Heart right ventricle (tissue), 16 donors: ENCODE data around the gene P3H2. TPM values are rescaled to one million over a fixed set of nuclear protein-coding genes. Genes with fewer than 3 reads are reported as not detected.

Source experiments
- ATAC-seq, 8 donors: fragments of 200-7000 bp; cut with Tn5 transposase; one replicate each; pipeline ENCODE4 v1.9.1; 2020; ENCODE audit warnings: mild to moderate bottlenecking in 8 of 8, moderate library complexity in 8 of 8, moderate number of reproducible peaks in 1 of 8
- DNase-seq, 2 donors: peaks; one replicate each; pipeline ENCODE4 v3.0.0-alpha.2; 2020
- H3K27ac ChIP-seq, 10 donors: fragments of 200-600 bp; sonication (generic) in 2 of 10; one replicate each; pipeline versions ENCODE4 v1.5.0 to v1.8.0; 2020 to 2022; ENCODE audit warnings: mild to moderate bottlenecking in 3 of 10
- H3K27me3 ChIP-seq, 7 donors: fragments of 200-600 bp; one replicate each; pipeline ENCODE4 v1.8.0; 2021 to 2022; ENCODE audit warnings: mild to moderate bottlenecking in 2 of 7
- H3K36me3 ChIP-seq, 9 donors: fragments of 200-600 bp; sonication (generic) in 1 of 9; one replicate each; pipeline versions ENCODE4 v1.5.0 to v1.8.0; 2020 to 2022; ENCODE audit warnings: mild to moderate bottlenecking in 2 of 9
- H3K4me1 ChIP-seq, 9 donors: fragments of 200-600 bp; sonication (generic) in 1 of 9; one replicate each; pipeline versions ENCODE4 v1.5.0 to v1.8.0; 2020 to 2022; ENCODE audit warnings: mild to moderate bottlenecking in 4 of 9
- H3K4me3 ChIP-seq, 10 donors: fragments of 200-600 bp; sonication (generic) in 2 of 10; one replicate each; pipeline versions ENCODE4 v1.5.0 to v1.8.0; 2020 to 2022; ENCODE audit warnings: mild to moderate bottlenecking in 7 of 10, moderate library complexity in 2 of 10
- H3K9me3 ChIP-seq, 11 donors: fragments of 200-600 bp in 10 of 11; sonication (generic) in 2 of 11; one replicate each; pipeline versions ENCODE4 v1.5.0 to v1.8.0; 2013 to 2022; ENCODE audit warnings: mild to moderate bottlenecking in 2 of 11, control low read depth in 1 of 11, moderate library complexity in 1 of 11
- WGBS, 2 donors: extraction: QIAGEN DNeasy Blood & Tissue Kit; methylation state at CpG; one replicate each; pipeline ENCODE4 v1.1.7; 2013; ENCODE audit warnings: inconsistent platforms in 1 of 2; 5-methylcytosine and 5-hydroxymethylcytosine counted together
- intact Hi-C, 10 donors: fragments of 100-400 bp; cut with DNase I; formaldehyde crosslinking; loops; one replicate each; pipeline versions ENCODE4 v1.11.1 to v1.14.2; 2022
- polyA plus RNA-seq, 2 donors: library from polyadenylated mRNA; stranded (reverse); fragments of 200-250 nt; gene quantifications; one replicate each; pipeline ENCODE4 v1.2.3, GENCODE V29; 2013
- total RNA-seq, 10 donors: library from RNA; stranded (reverse); fragmentation: NEBNext Ultra II Directional in 3 of 10; extraction: Animal tissue kit (Norgen Biotek cat#: 25700) in 3 of 10; gene quantifications; one replicate each; pipeline versions ENCODE4 v1.2.1 to v1.2.4, GENCODE V29; 2021 to 2023
- TF ChIP-seq, protein P1 (sequence below), 9 donors: fragments of 200-600 bp; sonication (generic) in 2 of 9; IDR thresholded peaks; one replicate each; pipeline versions ENCODE4 v1.5.0 to v1.8.0; 2021 to 2022; ENCODE audit warnings: antibody characterized with exemption in 9 of 9, mild to moderate bottlenecking in 5 of 9, moderate library complexity in 1 of 9
- donor health status: Arrhythmogenic right ventricular cardiomyopathy.
- donor health status: ischemic (EF 13 %, LVEDD 7.1; RV severe dilation, severe dysfunction).
- donor health status: healthy with polysubstance abuse.
- donor health status: DM: no; HTN: yes; CAD: no.
- donor health status: DM: no; HTN: no; CAD: no.
- donor health status: ischemic (EF 25% LVEDD 6.9; RV normal size, moderate dysfunction).
- donor health status: ischemic (EF 25% LVEDD 5.7; RV mildly dilated, moderate dysfunction).
- donor health status: healthy.
- donor health status: DM: yes; HTN: yes; CAD: no.
- donor health status: Ischemic cardiomyopathy.
- donor health status: ischemic (EF 35%, LVEDD 5.7; RV mildly dilated, moderate dysfunction).
- donor health status: nonischemic (EF 11% LVEDD 7.7; RV severe dilation, severe dysfunction).
- donor health status: DM: yes; HTN: yes; CAD: no.
- donor health status: PGD.
- donor health status: ischemic (EF 29% LVEDD 5.4; RV normal size, mild dysfunction).
- donor health status: nonischemic (EF 23%, LVEDD 6.1; RV moderate dilation, normal function).

P3H2 gene
- total and polyA plus RNA-seq, 12 donors = 0.49 to 28.8 (median 3.5) TPM

DNA sequence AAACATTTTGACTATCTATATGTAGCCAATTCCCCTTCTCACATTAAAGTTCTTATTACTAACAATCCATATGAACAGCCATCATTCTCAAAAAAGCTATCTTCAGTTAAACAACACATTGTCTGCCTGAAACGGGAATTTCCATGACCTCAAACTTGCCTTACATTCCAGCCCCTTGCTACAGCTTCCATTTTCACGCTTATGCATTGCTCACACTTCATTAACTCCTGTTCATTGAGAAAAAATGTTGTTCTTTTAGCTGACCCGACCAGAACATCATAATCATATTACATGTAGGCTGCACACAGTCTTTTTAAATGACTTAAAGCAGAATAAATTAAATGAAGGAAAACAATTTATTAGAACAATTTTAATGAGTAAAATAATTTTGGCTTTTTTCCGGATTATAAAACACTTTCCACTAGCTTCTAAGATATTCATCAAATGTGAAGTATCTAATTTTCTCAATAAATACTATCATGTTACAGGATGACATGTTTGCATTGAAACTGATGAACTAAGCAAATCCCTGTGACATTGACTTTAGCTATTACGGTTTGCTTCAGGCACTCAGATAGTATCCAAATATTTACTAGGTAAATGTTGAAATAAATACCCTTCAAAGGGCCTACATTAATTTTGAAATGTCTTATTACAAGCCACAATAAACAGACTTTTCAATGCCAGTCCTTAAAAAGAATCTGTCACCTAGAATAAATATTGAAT lies 49.9 kb downstream of the P3H2 start:
- Histone ChIP-seq H3K36me3 (no peaks in the 10 kb centered on the region), H3K4me3 (no peak overlapping the region), H3K27ac (no peak overlapping the region), H3K27me3 (no peaks in the 10 kb centered on the region), H3K9me3 (no peaks in the 10 kb centered on the region), H3K4me1 (peaks cover 0 to 7% (median 0%) of the 10 kb centered on the region in 9 donors)
- DNase-seq (no peak), ATAC-seq (no peak)
- TF ChIP-seq, protein P1, sequence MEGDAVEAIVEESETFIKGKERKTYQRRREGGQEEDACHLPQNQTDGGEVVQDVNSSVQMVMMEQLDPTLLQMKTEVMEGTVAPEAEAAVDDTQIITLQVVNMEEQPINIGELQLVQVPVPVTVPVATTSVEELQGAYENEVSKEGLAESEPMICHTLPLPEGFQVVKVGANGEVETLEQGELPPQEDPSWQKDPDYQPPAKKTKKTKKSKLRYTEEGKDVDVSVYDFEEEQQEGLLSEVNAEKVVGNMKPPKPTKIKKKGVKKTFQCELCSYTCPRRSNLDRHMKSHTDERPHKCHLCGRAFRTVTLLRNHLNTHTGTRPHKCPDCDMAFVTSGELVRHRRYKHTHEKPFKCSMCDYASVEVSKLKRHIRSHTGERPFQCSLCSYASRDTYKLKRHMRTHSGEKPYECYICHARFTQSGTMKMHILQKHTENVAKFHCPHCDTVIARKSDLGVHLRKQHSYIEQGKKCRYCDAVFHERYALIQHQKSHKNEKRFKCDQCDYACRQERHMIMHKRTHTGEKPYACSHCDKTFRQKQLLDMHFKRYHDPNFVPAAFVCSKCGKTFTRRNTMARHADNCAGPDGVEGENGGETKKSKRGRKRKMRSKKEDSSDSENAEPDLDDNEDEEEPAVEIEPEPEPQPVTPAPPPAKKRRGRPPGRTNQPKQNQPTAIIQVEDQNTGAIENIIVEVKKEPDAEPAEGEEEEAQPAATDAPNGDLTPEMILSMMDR (IDR thresholded peaks at IDR 0.05) = no peak
- intact Hi-C loops = no loop called here
- 91 to 92% methylated on average over 5 of the region's 5 CpGs for WGBS, 2 donors

DNA sequence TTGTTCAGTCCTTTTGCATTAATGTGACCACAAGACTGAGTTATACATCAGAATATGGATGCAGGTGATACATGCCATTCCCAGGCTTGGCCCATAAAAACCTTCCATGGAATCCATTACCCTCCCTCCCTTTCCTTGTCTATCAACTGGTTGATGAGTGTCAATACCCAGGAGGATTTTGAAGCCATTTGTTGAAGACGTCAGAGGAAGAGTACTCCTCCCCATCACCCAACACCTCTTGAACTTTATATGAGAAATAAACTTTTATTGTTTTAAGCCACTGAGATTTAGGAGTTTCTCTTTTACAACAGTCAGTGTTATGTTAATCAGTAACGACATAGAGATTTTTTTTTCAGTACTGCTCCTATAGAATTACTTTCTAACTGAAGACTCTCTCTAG lies 55.5 kb downstream of the P3H2 start:
- H3K36me3 ChIP-seq = no peaks in the 10 kb centered on the region
- H3K27me3 ChIP-seq = no peaks in the 10 kb centered on the region
- ATAC-seq (no peak), DNase-seq (no peak)
- 80 to 88% methylated on average over 2 of the region's 2 CpGs for WGBS, 2 donors
- intact Hi-C loops = no loop called here
- H3K27ac ChIP-seq = no peak overlapping the region
- H3K4me1 ChIP-seq = no peaks in the 10 kb centered on the region
- no peak overlapping the region for H3K4me3 ChIP-seq
- H3K9me3 ChIP-seq = no peaks in the 10 kb centered on the region
- TF ChIP-seq, protein P1 (IDR thresholded peaks at IDR 0.05) = no peak

DNA sequence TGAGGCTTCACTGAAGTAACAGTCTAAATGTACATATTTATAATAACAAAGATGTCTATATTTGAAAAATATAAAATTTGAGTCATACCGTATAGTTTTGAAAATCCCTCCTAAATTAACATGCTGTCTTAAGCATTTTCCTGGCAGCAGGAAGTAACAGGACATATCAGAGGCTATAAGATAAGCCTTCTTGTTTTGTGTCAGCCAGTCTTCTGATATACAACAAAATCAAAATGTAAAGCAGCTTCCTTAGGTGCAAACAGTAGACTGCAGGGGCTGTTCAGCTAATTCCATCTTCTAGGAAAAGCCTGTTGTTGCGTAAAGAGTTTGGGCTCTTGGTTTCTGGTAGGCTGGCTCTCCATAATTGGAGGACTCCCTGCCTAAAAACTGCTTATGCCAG lies 56.0 kb downstream of the P3H2 start:
- intact Hi-C loops = no loop called here
- no peak overlapping the region for H3K4me3 ChIP-seq
- H3K27ac ChIP-seq = no peak overlapping the region
- TF ChIP-seq, protein P1 (IDR thresholded peaks at IDR 0.05) = no peak
- DNase-seq (no peak), ATAC-seq (no peak)
- WGBS, 2 donors = 79 to 84% methylated on average over 2 of the region's 2 CpGs
- H3K27me3 ChIP-seq = no peaks in the 10 kb centered on the region
- H3K36me3 ChIP-seq = no peaks in the 10 kb centered on the region
- no peaks in the 10 kb centered on the region for H3K9me3 ChIP-seq
- peaks cover 0 to under 1% (median 0%) of the 10 kb centered on the region in 9 donors for H3K4me1 ChIP-seq

DNA sequence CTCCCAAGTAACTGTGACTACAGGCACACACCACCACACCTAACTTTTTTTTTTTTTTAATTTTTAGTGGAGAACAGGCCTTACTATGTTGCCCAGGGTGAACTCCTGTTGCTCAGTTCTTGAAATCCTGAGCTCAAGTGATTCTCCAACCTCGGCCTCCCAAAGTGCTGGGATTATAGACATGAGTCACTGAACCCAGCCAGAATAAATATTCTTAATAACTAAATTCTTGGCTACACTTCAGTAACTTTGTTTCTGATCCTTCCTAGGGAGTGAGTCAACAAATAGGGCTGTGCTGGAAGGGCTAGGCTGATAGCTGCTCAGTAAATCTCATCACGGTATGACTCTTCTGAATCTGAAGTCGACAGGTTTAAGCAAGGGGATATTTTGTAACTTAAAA lies 56.6 kb downstream of the P3H2 start:
- no peaks in the 10 kb centered on the region for H3K36me3 ChIP-seq
- no peak overlapping the region for H3K4me3 ChIP-seq
- peaks cover 0 to 6% (median 0%) of the 10 kb centered on the region in 9 donors for H3K4me1 ChIP-seq
- no peaks in the 10 kb centered on the region for H3K9me3 ChIP-seq
- H3K27me3 ChIP-seq = no peaks in the 10 kb centered on the region
- TF ChIP-seq, protein P1 (IDR thresholded peaks at IDR 0.05) = no peak
- ATAC-seq = peak in 2 of 8 donors; percentile 16 to 56
- intact Hi-C loops = no loop called here
- DNase-seq = no peak
- no peak overlapping the region for H3K27ac ChIP-seq
- 66 to 86% methylated on average over 3 of the region's 3 CpGs for WGBS, 2 donors
